CD8-positive, alpha-beta memory T cell (primary cell): ENCODE data around the gene ST7. TPM values are rescaled to one million over a fixed set of nuclear protein-coding genes. Genes with fewer than 3 reads are reported as not detected.

Source experiments
- CTCF ChIA-PET: fragments of 350-600 bp; sonication (Branson Sonifier 250); formaldehyde crosslinking; loops from one replicate; lab custom pipeline; 2021; ENCODE audit warnings: antibody characterized with exemption; lab: Charles Lee
- POLR2A ChIA-PET: fragments of 350-600 bp; sonication (Branson Sonifier 250); formaldehyde crosslinking; loops from one replicate; lab custom pipeline; 2021; ENCODE audit warnings: antibody characterized with exemption; lab: Charles Lee
- DNase-seq, 5 donors: peaks; one replicate each; pipeline versions ENCODE4 v3.0.0 to v3.0.0-alpha.2; 2020 to 2022; ENCODE audit warnings: mixed read lengths in 1 of 5
- H3K27ac ChIP-seq: one replicate; pipeline ENCODE4 v1.7.0; 2013; ENCODE audit warnings: low read depth, mild to moderate bottlenecking, low read length, moderate library complexity
- H3K27me3 ChIP-seq: 2 replicates; pipeline ENCODE4 v1.7.0; 2013; ENCODE audit warnings: low read length, mild to moderate bottlenecking; ENCODE audit not compliant: insufficient read depth, poor library complexity, severe bottlenecking
- H3K36me3 ChIP-seq: 2 replicates; pipeline ENCODE4 v1.7.0; 2013; ENCODE audit warnings: mild to moderate bottlenecking, low read length, moderate library complexity; ENCODE audit not compliant: insufficient read depth
- H3K4me1 ChIP-seq: 2 replicates; pipeline ENCODE4 v1.7.0; 2013; ENCODE audit warnings: mild to moderate bottlenecking, low read length, moderate library complexity; ENCODE audit not compliant: insufficient read depth
- H3K4me3 ChIP-seq: 2 replicates; pipeline ENCODE4 v1.7.0; 2013; ENCODE audit warnings: mild to moderate bottlenecking, low read length
- H3K9me3 ChIP-seq: 2 replicates; pipeline ENCODE4 v1.7.0; 2013; ENCODE audit warnings: mild to moderate bottlenecking, low read length
- H3K27ac Mint-ChIP-seq, 8 donors: one replicate each; pipeline ENCODE4 v1.8.0; 2020 to 2021; ENCODE audit warnings: mixed read lengths in 8 of 8, mild to moderate bottlenecking in 6 of 8, inconsistent platforms in 3 of 8, moderate library complexity in 3 of 8
- H3K27me3 Mint-ChIP-seq, 2 donors: one replicate each; pipeline ENCODE4 v1.8.0; 2020 to 2021; ENCODE audit warnings: mixed read lengths in 2 of 2, mild to moderate bottlenecking in 1 of 2, moderate library complexity in 1 of 2
- H3K36me3 Mint-ChIP-seq, 3 donors: one replicate each; pipeline ENCODE4 v1.8.0; 2020 to 2021; ENCODE audit warnings: mixed read lengths in 3 of 3, inconsistent platforms in 1 of 3, mild to moderate bottlenecking in 1 of 3
- H3K4me1 Mint-ChIP-seq, 3 donors: one replicate each; pipeline ENCODE4 v1.8.0; 2020 to 2021; ENCODE audit warnings: mixed read lengths in 3 of 3, inconsistent platforms in 1 of 3, mild to moderate bottlenecking in 1 of 3
- H3K4me3 Mint-ChIP-seq, 7 donors: one replicate each; pipeline ENCODE4 v1.8.0; 2020 to 2021; ENCODE audit warnings: mixed read lengths in 7 of 7, mild to moderate bottlenecking in 6 of 7, moderate library complexity in 4 of 7, inconsistent platforms in 2 of 7
- H3K9me3 Mint-ChIP-seq, 5 donors: one replicate each; pipeline ENCODE4 v1.8.0; 2020 to 2022; ENCODE audit warnings: mixed read lengths in 5 of 5, mild to moderate bottlenecking in 3 of 5, moderate library complexity in 2 of 5, inconsistent platforms in 1 of 5
- polyA plus RNA-seq: library from polyadenylated mRNA; unstranded; fragments of 300-500 nt; fragmentation: Illumina TruSeq; gene quantifications from one replicate; pipeline ENCODE4 v1.2.3, GENCODE V29; 2021
- total RNA-seq, 2 experiments: library from RNA; stranded (reverse); gene quantifications; one replicate each; pipeline ENCODE4 v1.2.3, GENCODE V29; 2021

Gene ST7
- total and polyA plus RNA-seq, 3 experiments from 2014 or later = 7.9 to 14.2 (median 12.7) TPM

- ChIA-PET POLR2A (no interaction called here), CTCF (no interaction called here)
- peaks cover 0 to 2% of the 10 kb centered on the region in 2 donors for H3K27me3 Mint-ChIP-seq
- no peak overlapping the region for H3K27ac Mint-ChIP-seq
- Histone ChIP-seq H3K27me3 (no peaks in the 10 kb centered on the region), H3K4me3 (no peak overlapping the region), H3K9me3 (no peaks in the 10 kb centered on the region), H3K4me1 (peaks cover 9% of the 10 kb centered on the region), H3K36me3 (no peaks in the 10 kb centered on the region), H3K27ac (no peak overlapping the region)
- H3K9me3 Mint-ChIP-seq = no peaks in the 10 kb centered on the region
- no peak overlapping the region for H3K4me3 Mint-ChIP-seq
- no peaks in the 10 kb centered on the region for H3K36me3 Mint-ChIP-seq
- H3K4me1 Mint-ChIP-seq = peaks cover 17 to 22% (median 18%) of the 10 kb centered on the region in 3 donors
- no peak for DNase-seq
These were observed 129.3 kb downstream of the ST7 start for GRCh38 chr7:117082647-117083046.

GRCh38 chr7:117083648-117084047 is 130.3 kb downstream of the ST7 start:
- H3K36me3 Mint-ChIP-seq = no peaks in the 10 kb centered on the region
- Histone ChIP-seq H3K4me1 (peaks cover 14% of the 10 kb centered on the region), H3K9me3 (no peaks in the 10 kb centered on the region), H3K27ac (no peak overlapping the region), H3K36me3 (no peaks in the 10 kb centered on the region), H3K4me3 (no peak overlapping the region), H3K27me3 (no peaks in the 10 kb centered on the region)
- no peak overlapping the region for H3K4me3 Mint-ChIP-seq
- H3K27me3 Mint-ChIP-seq = peaks cover 0 to 2% of the 10 kb centered on the region in 2 donors
- no peaks in the 10 kb centered on the region for H3K9me3 Mint-ChIP-seq
- no peak for DNase-seq
- CTCF ChIA-PET = no interaction called here
- peaks cover 22 to 29% (median 23%) of the 10 kb centered on the region in 3 donors for H3K4me1 Mint-ChIP-seq
- POLR2A ChIA-PET = no interaction called here
- H3K27ac Mint-ChIP-seq = no peak overlapping the region

- Mint-ChIP-seq H3K36me3 (no peaks in the 10 kb centered on the region), H3K27ac (no peak overlapping the region), H3K4me1 (peaks cover 22 to 29% (median 23%) of the 10 kb centered on the region in 3 donors), H3K4me3 (no peak overlapping the region), H3K9me3 (no peaks in the 10 kb centered on the region), H3K27me3 (peaks cover 0 to 2% of the 10 kb centered on the region in 2 donors)
- ChIA-PET POLR2A (no interaction called here), CTCF (no interaction called here)
- peaks cover 14% of the 10 kb centered on the region for H3K4me1 ChIP-seq
- DNase-seq = no peak
- H3K4me3 ChIP-seq = no peak overlapping the region
- H3K27ac ChIP-seq = no peak overlapping the region
- no peaks in the 10 kb centered on the region for H3K9me3 ChIP-seq
- no peaks in the 10 kb centered on the region for H3K36me3 ChIP-seq
- no peaks in the 10 kb centered on the region for H3K27me3 ChIP-seq
These were observed 131.0 kb downstream of the ST7 start for GRCh38 chr7:117084286-117084685.

GRCh38 chr7:117085275-117085674 is 132.0 kb downstream of the ST7 start:
- ChIA-PET CTCF (no interaction called here), POLR2A (no interaction called here)

GRCh38 chr7:117085769-117086463 is 132.6 kb downstream of the ST7 start:
- CTCF ChIA-PET = no interaction called here
- Histone ChIP-seq H3K9me3 (no peaks in the 10 kb centered on the region), H3K36me3 (no peaks in the 10 kb centered on the region), H3K4me3 (no peak overlapping the region), H3K27ac (no peak overlapping the region), H3K27me3 (no peaks in the 10 kb centered on the region), H3K4me1 (peaks cover 14% of the 10 kb centered on the region)
- peaks cover 0 to 2% of the 10 kb centered on the region in 2 donors for H3K27me3 Mint-ChIP-seq
- peaks cover 22 to 29% (median 23%) of the 10 kb centered on the region in 3 donors for H3K4me1 Mint-ChIP-seq
- no peaks in the 10 kb centered on the region for H3K9me3 Mint-ChIP-seq
- POLR2A ChIA-PET = interaction anchor here (0.6 kb wide), 1 partner anchor 116 kb away, joined by 3 read pairs; no protein-coding TSS in a partner anchor
- H3K27ac Mint-ChIP-seq = no peak overlapping the region
- no peaks in the 10 kb centered on the region for H3K36me3 Mint-ChIP-seq
- no peak overlapping the region for H3K4me3 Mint-ChIP-seq
- DNase-seq = no peak

More at GRCh38 chr7:117085275-117085674, 132.0 kb downstream of the ST7 start:
- Mint-ChIP-seq H3K9me3 (no peaks in the 10 kb centered on the region), H3K27ac (no peak overlapping the region), H3K27me3 (peaks cover 0 to 2% of the 10 kb centered on the region in 2 donors), H3K4me3 (no peak overlapping the region), H3K36me3 (no peaks in the 10 kb centered on the region), H3K4me1 (peaks cover 22 to 29% (median 23%) of the 10 kb centered on the region in 3 donors)
- DNase-seq = no peak
- no peak overlapping the region for H3K4me3 ChIP-seq
- no peaks in the 10 kb centered on the region for H3K27me3 ChIP-seq
- no peak overlapping the region for H3K27ac ChIP-seq
- peaks cover 14% of the 10 kb centered on the region for H3K4me1 ChIP-seq
- no peaks in the 10 kb centered on the region for H3K36me3 ChIP-seq
- H3K9me3 ChIP-seq = no peaks in the 10 kb centered on the region

- Mint-ChIP-seq H3K27ac (no peak overlapping the region), H3K27me3 (no peaks in the 10 kb centered on the region), H3K4me3 (no peak overlapping the region), H3K4me1 (peaks cover 22 to 29% (median 23%) of the 10 kb centered on the region in 3 donors), H3K9me3 (no peaks in the 10 kb centered on the region), H3K36me3 (no peaks in the 10 kb centered on the region)
- no peaks in the 10 kb centered on the region for H3K9me3 ChIP-seq
- H3K4me3 ChIP-seq = no peak overlapping the region
- H3K4me1 ChIP-seq = peaks cover 14% of the 10 kb centered on the region
- no peaks in the 10 kb centered on the region for H3K36me3 ChIP-seq
- H3K27ac ChIP-seq = no peak overlapping the region
- no peaks in the 10 kb centered on the region for H3K27me3 ChIP-seq
- no peak for DNase-seq
- ChIA-PET POLR2A (no interaction called here), CTCF (interaction anchor here (1.5 kb wide), 1 partner anchor 41 kb away, joined by 3 read pairs; no protein-coding TSS in a partner anchor)
These were observed 133.5 kb downstream of the ST7 start for GRCh38 chr7:117086788-117087187.

GRCh38 chr7:117087639-117088396 is 134.5 kb downstream of the ST7 start:
- H3K27ac Mint-ChIP-seq = no peak overlapping the region
- H3K9me3 ChIP-seq = no peaks in the 10 kb centered on the region
- POLR2A ChIA-PET = no interaction called here
- no peaks in the 10 kb centered on the region for H3K36me3 ChIP-seq
- no peak overlapping the region for H3K27ac ChIP-seq
- H3K4me1 Mint-ChIP-seq = peaks cover 22 to 29% (median 23%) of the 10 kb centered on the region in 3 donors
- DNase-seq = peak in 1 of 5 donors; percentile 7
- no peaks in the 10 kb centered on the region for H3K27me3 ChIP-seq
- CTCF ChIA-PET = interaction anchor here (1.1 to 1.5 kb wide), 3 partner anchors 13 to 40 kb away, joined by 3 to 4 read pairs (median 4); no protein-coding TSS in a partner anchor
- no peak overlapping the region for H3K4me3 ChIP-seq
- no peaks in the 10 kb centered on the region for H3K36me3 Mint-ChIP-seq
- peaks cover 14% of the 10 kb centered on the region for H3K4me1 ChIP-seq
- H3K27me3 Mint-ChIP-seq = no peaks in the 10 kb centered on the region
- peak overlapping the region in 4 of 7 donors; percentile 9 to 47 (median 24) for H3K4me3 Mint-ChIP-seq
- H3K9me3 Mint-ChIP-seq = no peaks in the 10 kb centered on the region
